RWPE1 (cell line): Measurements from ENCODE around the gene IL23A.
"Not testable (repeated sequence)": the region's sequence is repeated elsewhere in the genome, so short reads cannot be mapped to it uniquely, and the experiment has no call there.

Source experiments
- CTCF ChIA-PET: fragments of 350-600 bp; sonication (Branson Sonifier 250); formaldehyde crosslinking; extraction: SDS; loops from one replicate; lab custom pipeline; 2021; lab: Yijun Ruan, JAX
- POLR2A ChIA-PET: fragments of 400-600 bp; formaldehyde crosslinking; extraction: SDS; loops from one replicate; lab custom pipeline; 2020; ENCODE audit warnings: antibody characterized with exemption; ENCODE audit not compliant: low non-redundant PET; lab: Yijun Ruan, JAX
- DNase-seq: peaks from one replicate; pipeline ENCODE4 v3.0.0; 2012; ENCODE audit warnings: low spot score
- H3K27ac ChIP-seq: fragments of 450-650 bp; 2 replicates; pipeline ENCODE4 v1.5.1; 2017
- CTCF ChIP-seq: fragments of 450-650 bp; conservative IDR thresholded peaks from 2 replicates; pipeline ENCODE4 v1.5.1; 2017; ENCODE audit warnings: low read depth, mild to moderate bottlenecking

The IL23A gene

GRCh38 chr12:56308714-56309113, 30.0 kb upstream of the IL23A start:
- no peak overlapping the region for H3K27ac ChIP-seq
- POLR2A ChIA-PET, result no interaction called here
- CTCF ChIA-PET, result interaction anchor here (1.2 kb wide), 1 partner anchor 10 kb away, joined by 5 read pairs; no protein-coding TSS in a partner anchor
- no peak for TF ChIP-seq CTCF
- no peak for DNase-seq

GRCh38 chr12:56311003-56311402, 27.7 kb upstream of the IL23A start:
- DNase-seq, result no peak
- 0 out of 2 replicates have a peak overlapping the region, but pooled peaks have one; percentile 1 for H3K27ac ChIP-seq
- ChIA-PET POLR2A (interaction anchor here (0.5 kb wide), 1 partner anchor 10 kb away, joined by 4 read pairs; no protein-coding TSS in a partner anchor), CTCF (interaction anchor here (0.5 kb wide), 1 partner anchor 83 kb away, joined by 3 read pairs; no protein-coding TSS in a partner anchor)
- TF ChIP-seq CTCF, result no peak

- H3K27ac ChIP-seq, result peak overlapping the region; percentile 91
- ChIA-PET POLR2A (interaction anchor here (0.5 kb wide), 1 partner anchor 54 kb away, joined by 3 read pairs; no protein-coding TSS in a partner anchor), CTCF (interaction anchor here (0.6 to 1.2 kb wide), 2 partner anchors 17 to 395 kb away, joined by 3 read pairs; no protein-coding TSS in a partner anchor)
- TF ChIP-seq CTCF, result no peak
- no peak for DNase-seq
Observed at GRCh38 chr12:56315249-56315621, 23.4 kb upstream of the IL23A start.

- POLR2A ChIA-PET, result interaction anchor here (0.5 to 0.6 kb wide), 2 partner anchors 129 to 148 kb away, joined by 3 read pairs; no protein-coding TSS in a partner anchor
Observed at GRCh38 chr12:56315622-56316473, 22.8 kb upstream of the IL23A start, which contains the start of gene CNPY2. Gene CNPY2, minus strand, starts transcription at chr12:56315988. Its CDS starts 771 bp downstream, at chr12:56315217.

GRCh38 chr12:56317675-56318074, 21.0 kb upstream of the IL23A start:
- DNase-seq, result no peak
- H3K27ac ChIP-seq, result peak overlapping the region; percentile 21; the same call in 1 of the 2 replicates
- ChIA-PET POLR2A (no interaction called here), CTCF (interaction anchor here (0.7 kb wide), 1 partner anchor 20 kb away, joined by 3 read pairs; no protein-coding TSS in a partner anchor)
- no peak for TF ChIP-seq CTCF

More at GRCh38 chr12:56315622-56316473, 22.8 kb upstream of the IL23A start, which contains the start of gene CNPY2:
- TF ChIP-seq CTCF, result no peak
- H3K27ac ChIP-seq, result peak within 1 kb of the TSS; percentile 91
- peak; percentile 95 for DNase-seq
- CTCF ChIA-PET, result interaction anchor here (0.6 kb wide), 1 partner anchor 394 kb away, joined by 3 read pairs; no protein-coding TSS in a partner anchor

- CTCF ChIA-PET, result no interaction called here
- H3K27ac ChIP-seq, result no peak overlapping the region
- TF ChIP-seq CTCF, result no peak
- no peak for DNase-seq
- POLR2A ChIA-PET, result interaction anchor here (0.5 to 0.6 kb wide), 5 partner anchors 10 to 130 kb away, joined by 3 to 8 read pairs (median 4); no protein-coding TSS in a partner anchor
Observed at GRCh38 chr12:56321027-56321426, 17.7 kb upstream of the IL23A start.

GRCh38 chr12:56321610-56322009, 17.1 kb upstream of the IL23A start:
- H3K27ac ChIP-seq, DNase-seq, POLR2A ChIA-PET: not testable (repeated sequence)
- CTCF ChIA-PET, result interaction anchor here (0.7 kb wide), 1 partner anchor 51 kb away, joined by 3 read pairs; no protein-coding TSS in a partner anchor
